Suprapubic skin (tissue), 4 donors: Measurements from ENCODE around the gene KLHL29. TPM values are rescaled to one million over a fixed set of nuclear protein-coding genes. Genes with fewer than 3 reads are reported as not detected.

Source experiments
- DNase-seq, 2 donors: peaks; one replicate each; pipeline ENCODE4 v3.0.0-alpha.2; 2019; ENCODE audit warnings: low spot score in 2 of 2
- H3K27ac ChIP-seq: fragments of 200-600 bp; sonication (generic); one replicate; pipeline ENCODE4 v1.5.1; 2019
- H3K27me3 ChIP-seq: fragments of 200-600 bp; sonication (generic); one replicate; pipeline ENCODE4 v1.5.1; 2019
- H3K36me3 ChIP-seq: fragments of 200-600 bp; sonication (generic); one replicate; pipeline ENCODE4 v1.5.1; 2019
- H3K4me1 ChIP-seq: fragments of 200-600 bp; sonication (generic); one replicate; pipeline ENCODE4 v1.5.1; 2019
- H3K4me3 ChIP-seq: fragments of 200-600 bp; sonication (generic); one replicate; pipeline ENCODE4 v1.5.1; 2019; ENCODE audit warnings: mild to moderate bottlenecking
- H3K9me3 ChIP-seq: fragments of 200-600 bp; sonication (generic); one replicate; pipeline ENCODE4 v1.5.1; 2019
- CTCF ChIP-seq, 2 donors: fragments of 200-600 bp in 1 of 2; fragments of 450-650 bp in 1 of 2; sonication (generic) in 1 of 2; IDR thresholded peaks; one replicate each; pipeline ENCODE4 v1.5.1; 2016 to 2019; ENCODE audit warnings: antibody characterized with exemption in 2 of 2, mild to moderate bottlenecking in 1 of 2, moderate library complexity in 1 of 2
- EP300 ChIP-seq: sonication (generic); formaldehyde crosslinking; IDR thresholded peaks from one replicate; pipeline ENCODE4 v1.6.1; 2017; ENCODE audit warnings: antibody characterized with exemption
- POLR2A ChIP-seq, 2 donors: fragments of 450-650 bp; IDR thresholded peaks; one replicate each; pipeline ENCODE4 v1.6.1; 2017; ENCODE audit warnings: antibody characterized with exemption in 2 of 2, mild to moderate bottlenecking in 2 of 2, moderate library complexity in 2 of 2
- POLR2AphosphoS5 ChIP-seq, 3 donors: sonication (generic); formaldehyde crosslinking; IDR thresholded peaks; one replicate each; pipeline ENCODE4 v1.6.1; 2017; ENCODE audit warnings: antibody characterized with exemption in 3 of 3
- WGBS: methylation state at CpG from one replicate; pipeline ENCODE4 v1.1.5; 2018; 5-methylcytosine and 5-hydroxymethylcytosine counted together
- total RNA-seq, 4 donors: library from RNA; depleted of rRNA; stranded (reverse); fragments of >200 nt; gene quantifications; one replicate each; pipeline ENCODE4 v1.1.0, GENCODE V29; 2016

The KLHL29 gene
- total RNA-seq, 4 donors from 2014 or later = 17.1 to 30.8 (median 20.7) TPM

- TF ChIP-seq POLR2A (IDR thresholded peaks at IDR 0.05) (no peak), POLR2AphosphoS5 (IDR thresholded peaks at IDR 0.05) (no peak), CTCF (IDR thresholded peaks at IDR 0.05) (no peak), EP300 (no peak)
- DNase-seq = no peak
- no peaks in the 10 kb centered on the region for H3K9me3 ChIP-seq
- no peaks in the 10 kb centered on the region for H3K27me3 ChIP-seq
- no peak overlapping the region for H3K4me3 ChIP-seq
- 58% methylated on average over 6 of the region's 6 CpGs for WGBS
- no peaks in the 10 kb centered on the region for H3K36me3 ChIP-seq
- H3K4me1 ChIP-seq = peaks cover 20% of the 10 kb centered on the region
- H3K27ac ChIP-seq = no peak overlapping the region
These were observed 157.3 kb downstream of the KLHL29 start for GRCh38 chr2:23542230-23542789.

GRCh38 chr2:23543302-23543701 lies 158.3 kb downstream of the KLHL29 start:
- Histone ChIP-seq H3K9me3 (no peaks in the 10 kb centered on the region), H3K36me3 (no peaks in the 10 kb centered on the region), H3K27ac (no peak overlapping the region), H3K4me1 (peaks cover 20% of the 10 kb centered on the region), H3K27me3 (no peaks in the 10 kb centered on the region), H3K4me3 (no peak overlapping the region)
- 89% methylated on average over 10 of the region's 10 CpGs for WGBS
- no peak for TF ChIP-seq EP300
- no peak for TF ChIP-seq CTCF (IDR thresholded peaks at IDR 0.05)
- no peak for TF ChIP-seq POLR2A (IDR thresholded peaks at IDR 0.05)
- TF ChIP-seq POLR2AphosphoS5 (IDR thresholded peaks at IDR 0.05) = no peak
- DNase-seq = no peak

GRCh38 chr2:23543728-23544127 lies 158.7 kb downstream of the KLHL29 start:
- no peak for DNase-seq
- Histone ChIP-seq H3K9me3 (no peaks in the 10 kb centered on the region), H3K4me3 (no peak overlapping the region), H3K36me3 (no peaks in the 10 kb centered on the region), H3K27me3 (no peaks in the 10 kb centered on the region), H3K27ac (no peak overlapping the region), H3K4me1 (peaks cover 20% of the 10 kb centered on the region)
- TF ChIP-seq POLR2AphosphoS5 (IDR thresholded peaks at IDR 0.05) (no peak), POLR2A (IDR thresholded peaks at IDR 0.05) (no peak), CTCF (IDR thresholded peaks at IDR 0.05) (no peak), EP300 (no peak)
- WGBS = 92% methylated on average over 9 of the region's 9 CpGs

GRCh38 chr2:23544589-23545295 lies 159.8 kb downstream of the KLHL29 start:
- 79% methylated on average over 10 of the region's 10 CpGs for WGBS

More at GRCh38 chr2:23544589-23545295, 159.8 kb downstream of the KLHL29 start:
- DNase-seq = no peak
- no peak overlapping the region for H3K27ac ChIP-seq
- H3K27me3 ChIP-seq = no peaks in the 10 kb centered on the region
- H3K36me3 ChIP-seq = no peaks in the 10 kb centered on the region
- H3K9me3 ChIP-seq = no peaks in the 10 kb centered on the region
- TF ChIP-seq EP300 = no peak
- TF ChIP-seq CTCF (IDR thresholded peaks at IDR 0.05) = no peak
- TF ChIP-seq POLR2A (IDR thresholded peaks at IDR 0.05) = no peak
- no peak for TF ChIP-seq POLR2AphosphoS5 (IDR thresholded peaks at IDR 0.05)
- peaks cover 20% of the 10 kb centered on the region for H3K4me1 ChIP-seq
- no peak overlapping the region for H3K4me3 ChIP-seq
